DMS53 treated with DMSO at 0.1 percent for 48 hours (cell line): Measurements from ENCODE around the gene MFF.
A peak's percentile ranks its signal among the peaks of the same experiment; 100 is the strongest.

ENCODE experiments used
- DNase-seq: peaks from one replicate; lab custom pipeline; 2025; ENCODE audit not compliant: unreplicated experiment; lab: John Stamatoyannopoulos, UW

Gene MFF

DNA sequence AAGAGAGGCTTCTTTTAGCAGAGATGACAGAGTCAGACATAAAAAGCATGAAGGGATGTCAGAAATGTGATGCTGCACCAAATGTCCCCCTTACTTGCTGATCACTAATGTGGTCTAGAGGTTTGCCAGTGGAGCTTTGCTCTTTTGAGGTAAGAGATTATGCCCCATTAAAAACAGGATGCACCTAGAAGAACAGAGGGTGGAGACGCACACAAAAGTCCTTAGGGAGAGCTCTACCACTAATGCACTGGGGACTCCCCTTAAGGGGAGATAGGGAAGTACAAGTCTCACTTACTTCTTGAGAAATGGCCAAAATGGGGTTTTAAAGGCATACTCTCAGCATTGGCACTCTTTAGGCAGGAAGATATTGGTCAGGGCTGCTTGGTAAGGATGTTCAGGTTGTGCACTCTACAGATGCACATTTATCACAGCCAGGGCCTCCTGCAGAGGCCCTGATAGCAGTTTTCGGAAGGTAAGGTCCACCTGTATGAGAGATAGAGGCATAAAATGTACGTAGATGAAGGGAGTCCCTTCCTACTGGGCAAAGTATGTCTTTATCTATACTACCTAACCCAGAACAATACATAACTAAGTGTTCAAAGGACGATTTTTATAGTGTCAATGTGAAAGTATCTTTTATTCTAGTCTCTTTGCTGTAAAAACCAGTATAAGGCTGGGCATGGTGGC, 79.7 kb downstream of the MFF start:
- no peak for DNase-seq

DNA sequence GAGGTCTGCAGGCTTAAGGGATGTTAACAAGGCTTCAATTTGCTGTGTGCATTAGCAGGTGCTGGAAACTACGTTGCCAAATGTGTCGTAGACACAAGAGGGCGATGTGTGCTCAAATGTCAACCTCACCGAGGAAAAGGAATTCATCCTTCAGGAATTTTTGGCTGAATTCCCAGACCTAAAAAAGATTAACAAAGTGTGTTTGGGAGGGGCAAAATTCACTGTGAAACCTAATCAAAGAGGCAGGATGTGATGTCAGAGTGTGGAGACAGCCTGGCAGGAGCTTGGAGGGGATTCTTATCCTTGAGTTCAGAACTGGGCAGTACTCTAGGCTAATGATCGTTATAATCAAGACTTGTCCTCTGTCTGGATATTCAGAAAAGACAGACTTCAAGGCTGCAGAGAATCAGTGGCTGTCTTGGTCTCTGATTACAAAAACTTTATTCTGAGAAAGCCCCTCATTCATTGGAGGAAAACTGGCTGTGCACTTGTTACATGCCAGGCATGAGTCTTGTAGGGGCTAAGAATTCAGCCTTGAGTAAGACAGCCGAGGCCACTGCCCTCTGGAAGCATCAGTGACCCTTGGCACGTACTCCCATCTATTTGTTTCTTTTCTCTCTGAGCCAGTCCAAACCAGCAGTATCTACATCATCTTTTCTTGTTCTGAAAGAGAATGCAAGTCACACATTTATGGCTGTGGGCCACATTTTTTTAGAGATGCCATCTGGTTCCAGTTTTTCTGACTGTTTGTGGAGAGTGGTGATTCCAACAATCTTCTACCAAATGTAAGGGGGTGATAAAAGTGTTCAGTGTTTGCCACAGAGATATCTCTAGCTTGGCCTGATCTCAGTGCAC, 81.4 kb downstream of the MFF start:
- DNase-seq = peak; percentile 73
